Germinal center (tissue), 1 donor: ENCODE data around the gene ESYT3.

ENCODE experiments used
- DNase-seq: peaks from one replicate; pipeline ENCODE4 v3.0.0; 2012; ENCODE audit warnings: mixed read lengths, low spot score

ESYT3 gene, protein sequence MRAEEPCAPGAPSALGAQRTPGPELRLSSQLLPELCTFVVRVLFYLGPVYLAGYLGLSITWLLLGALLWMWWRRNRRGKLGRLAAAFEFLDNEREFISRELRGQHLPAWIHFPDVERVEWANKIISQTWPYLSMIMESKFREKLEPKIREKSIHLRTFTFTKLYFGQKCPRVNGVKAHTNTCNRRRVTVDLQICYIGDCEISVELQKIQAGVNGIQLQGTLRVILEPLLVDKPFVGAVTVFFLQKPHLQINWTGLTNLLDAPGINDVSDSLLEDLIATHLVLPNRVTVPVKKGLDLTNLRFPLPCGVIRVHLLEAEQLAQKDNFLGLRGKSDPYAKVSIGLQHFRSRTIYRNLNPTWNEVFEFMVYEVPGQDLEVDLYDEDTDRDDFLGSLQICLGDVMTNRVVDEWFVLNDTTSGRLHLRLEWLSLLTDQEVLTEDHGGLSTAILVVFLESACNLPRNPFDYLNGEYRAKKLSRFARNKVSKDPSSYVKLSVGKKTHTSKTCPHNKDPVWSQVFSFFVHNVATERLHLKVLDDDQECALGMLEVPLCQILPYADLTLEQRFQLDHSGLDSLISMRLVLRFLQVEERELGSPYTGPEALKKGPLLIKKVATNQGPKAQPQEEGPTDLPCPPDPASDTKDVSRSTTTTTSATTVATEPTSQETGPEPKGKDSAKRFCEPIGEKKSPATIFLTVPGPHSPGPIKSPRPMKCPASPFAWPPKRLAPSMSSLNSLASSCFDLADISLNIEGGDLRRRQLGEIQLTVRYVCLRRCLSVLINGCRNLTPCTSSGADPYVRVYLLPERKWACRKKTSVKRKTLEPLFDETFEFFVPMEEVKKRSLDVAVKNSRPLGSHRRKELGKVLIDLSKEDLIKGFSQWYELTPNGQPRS

DNA sequence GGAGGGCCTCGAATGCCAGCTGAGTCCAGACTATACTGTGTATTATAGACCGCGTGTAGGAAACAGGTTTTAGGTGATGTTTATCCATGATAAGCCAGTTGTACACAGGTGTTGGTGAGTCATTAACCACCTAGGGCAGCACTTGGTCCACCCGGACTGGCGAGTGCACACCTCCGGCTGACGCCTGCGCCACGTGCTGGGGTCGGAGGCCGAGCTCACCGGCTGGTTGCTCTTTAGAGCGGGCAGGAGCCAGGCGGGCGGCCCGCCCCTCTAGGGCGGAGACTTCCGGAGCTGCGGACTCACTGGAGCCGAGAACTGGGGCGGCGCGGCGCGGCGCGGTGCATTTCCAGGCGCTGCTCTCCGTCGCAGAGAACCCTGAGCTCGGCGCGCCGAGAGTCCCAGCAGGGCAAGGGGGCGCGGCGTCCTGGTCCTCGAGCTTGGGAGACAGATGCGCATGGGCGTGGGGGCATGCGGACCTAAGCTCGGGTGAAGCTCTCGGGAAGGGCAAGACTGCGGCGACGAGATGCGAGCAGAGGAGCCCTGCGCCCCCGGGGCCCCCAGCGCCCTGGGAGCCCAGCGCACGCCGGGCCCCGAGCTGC lies at the start of gene ESYT3:
TSS of gene ESYT3 (plus strand) at position 341 of the 599 bp plus-strand sequence. CDS start at position 524, 183 bp downstream.
- DNase-seq: peak; percentile 35

- no peak for DNase-seq
These were observed 49.4 kb upstream of the ESYT3 start for GRCh38 chr3:138384976-138385375.

DNA sequence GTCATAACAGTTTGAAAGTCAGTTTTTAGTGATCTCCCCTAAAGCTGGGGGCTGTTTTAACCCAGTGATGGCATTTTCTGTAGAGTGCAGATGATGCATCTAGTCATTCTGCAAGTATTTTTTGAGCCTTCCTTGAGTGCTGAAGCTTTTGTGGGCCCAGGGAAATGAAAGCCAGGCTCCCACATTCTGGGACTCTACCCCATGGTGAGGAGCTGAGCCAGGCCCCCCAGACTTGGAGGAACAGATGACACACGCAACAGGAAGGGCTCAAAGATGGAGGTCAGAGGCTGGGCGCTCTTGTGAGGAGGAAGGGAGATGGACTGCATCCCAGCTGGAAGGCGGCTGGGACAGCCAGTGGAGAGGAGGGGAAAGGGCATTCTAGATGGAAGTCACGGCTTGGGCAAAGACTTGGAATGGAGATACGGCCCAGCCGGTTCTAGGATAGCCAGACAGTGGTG lies 45.2 kb upstream of the ESYT3 start:
- DNase-seq: no peak

GRCh38 chr3:138389841-138390581 lies 44.4 kb upstream of the ESYT3 start:
- DNase-seq: no peak

DNA sequence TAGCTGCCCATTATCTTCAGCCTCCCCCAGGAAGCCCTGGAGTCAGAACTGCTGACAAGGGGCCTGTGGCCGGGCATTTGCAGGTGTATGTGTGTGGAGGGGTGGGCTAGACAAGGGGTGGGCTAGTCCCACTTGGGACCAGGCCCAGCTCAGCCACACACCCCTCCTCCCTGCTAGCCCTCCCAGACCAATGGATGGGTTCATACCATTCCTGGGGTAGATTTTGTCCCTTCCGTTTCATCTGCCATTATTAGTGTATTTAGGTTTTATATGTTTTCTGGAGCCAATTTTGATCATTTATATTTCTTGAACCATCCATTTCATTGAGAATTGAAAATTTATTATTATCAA lies 43.9 kb upstream of the ESYT3 start:
- no peak for DNase-seq

GRCh38 chr3:138394156-138394555 lies 40.3 kb upstream of the ESYT3 start:
- no peak for DNase-seq

DNA sequence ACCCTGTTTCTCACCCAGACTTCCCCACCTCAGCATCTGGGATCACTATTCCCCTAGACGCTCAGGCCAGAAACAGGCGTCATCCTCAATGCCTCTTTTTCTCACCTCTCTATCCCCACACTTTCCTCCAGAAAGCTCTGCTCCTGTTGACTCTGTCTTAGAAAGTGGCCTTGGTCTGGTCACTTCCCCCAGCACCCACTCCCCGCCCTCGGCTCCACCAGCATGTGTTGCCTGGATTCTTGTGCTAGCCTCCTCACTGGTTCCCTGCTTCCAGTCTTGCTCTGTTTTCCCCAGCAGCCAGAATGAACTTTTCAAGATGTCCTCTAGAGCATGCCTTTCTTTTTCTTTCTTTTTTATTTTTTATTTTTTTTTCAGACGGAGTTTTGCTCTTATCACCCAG lies 39.7 kb upstream of the ESYT3 start:
- no peak for DNase-seq

DNA sequence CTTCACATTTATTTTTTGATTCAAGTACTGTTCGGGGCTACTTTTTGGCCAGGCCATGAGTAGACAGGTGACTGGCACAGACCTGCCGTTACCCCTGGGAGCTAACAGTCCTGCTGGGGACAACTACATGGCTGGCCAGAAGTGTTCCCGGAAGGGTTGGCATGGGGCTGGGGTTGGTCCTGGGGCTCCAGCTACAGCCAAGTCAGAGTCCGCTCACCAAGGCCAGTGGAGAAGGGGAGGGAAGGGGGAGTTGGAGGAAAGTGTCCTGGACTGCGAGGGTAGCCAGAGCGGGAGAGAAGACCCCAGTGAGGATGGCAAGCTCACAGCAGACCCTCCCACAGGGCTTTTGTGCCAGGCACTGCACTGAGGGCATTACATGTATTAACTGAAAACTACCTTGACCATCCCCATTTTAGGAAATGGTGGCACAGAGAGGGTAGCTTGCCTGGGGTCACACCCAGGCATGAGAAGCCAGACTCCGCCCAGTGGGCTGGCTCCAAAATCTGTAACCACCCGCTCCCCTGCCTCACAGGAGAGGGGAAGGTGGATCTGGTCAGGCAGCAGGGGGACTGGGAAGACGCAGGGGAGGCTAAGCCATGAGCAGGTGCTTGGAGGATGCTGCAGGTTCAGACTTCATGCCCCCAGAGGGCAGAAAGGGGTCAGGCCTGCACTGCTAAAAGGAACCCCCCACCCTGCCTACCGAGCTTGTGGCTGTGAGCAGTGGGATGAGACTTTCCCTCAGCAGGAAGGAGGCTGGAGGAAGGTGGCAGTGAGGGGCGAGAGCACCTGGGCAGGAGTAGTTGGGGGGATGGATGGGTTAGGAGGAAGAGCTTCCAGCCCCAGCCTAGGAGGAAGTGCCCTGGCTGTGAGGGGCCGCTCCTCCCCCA lies 38.3 kb upstream of the ESYT3 start:
- DNase-seq: no peak

DNA sequence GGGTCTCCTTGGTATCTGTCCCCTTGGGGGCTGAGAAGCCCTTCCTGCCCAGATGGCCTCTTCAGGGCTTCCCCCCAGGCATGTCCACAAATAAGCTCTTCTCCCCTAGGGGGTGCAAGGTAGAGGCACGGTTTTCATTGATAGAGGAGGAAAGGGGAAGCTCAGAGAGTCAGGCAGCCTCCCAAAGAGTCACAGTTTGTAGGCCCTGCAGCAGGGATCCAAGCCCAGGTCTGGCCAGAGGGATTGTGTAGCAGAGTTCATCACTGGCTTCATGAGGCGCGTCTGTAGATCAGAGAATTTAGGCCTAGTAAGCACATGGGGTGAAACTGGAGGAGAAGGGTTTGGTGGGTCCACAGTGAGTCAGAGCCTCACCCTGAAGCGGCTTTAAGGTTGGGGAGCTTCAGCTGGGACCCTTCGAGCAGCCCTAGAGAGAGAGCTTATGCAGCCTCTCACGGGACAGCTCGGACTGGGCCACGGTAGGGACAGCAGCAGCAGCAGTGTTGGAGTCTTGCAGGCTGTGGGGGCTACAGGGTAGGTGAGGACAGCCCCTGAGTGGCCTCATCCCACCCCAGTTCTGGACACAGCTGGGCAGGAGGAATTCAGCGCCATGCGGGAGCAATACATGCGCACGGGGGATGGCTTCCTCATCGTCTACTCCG lies 37.5 kb upstream of the ESYT3 start:
- no peak for DNase-seq

GRCh38 chr3:138397983-138398382 lies 36.4 kb upstream of the ESYT3 start:
- no peak for DNase-seq

- DNase-seq: no peak
These were observed 35.4 kb upstream of the ESYT3 start for GRCh38 chr3:138398791-138399575.

- DNase-seq: no peak
These were observed 34.6 kb upstream of the ESYT3 start for GRCh38 chr3:138399766-138400165.

DNA sequence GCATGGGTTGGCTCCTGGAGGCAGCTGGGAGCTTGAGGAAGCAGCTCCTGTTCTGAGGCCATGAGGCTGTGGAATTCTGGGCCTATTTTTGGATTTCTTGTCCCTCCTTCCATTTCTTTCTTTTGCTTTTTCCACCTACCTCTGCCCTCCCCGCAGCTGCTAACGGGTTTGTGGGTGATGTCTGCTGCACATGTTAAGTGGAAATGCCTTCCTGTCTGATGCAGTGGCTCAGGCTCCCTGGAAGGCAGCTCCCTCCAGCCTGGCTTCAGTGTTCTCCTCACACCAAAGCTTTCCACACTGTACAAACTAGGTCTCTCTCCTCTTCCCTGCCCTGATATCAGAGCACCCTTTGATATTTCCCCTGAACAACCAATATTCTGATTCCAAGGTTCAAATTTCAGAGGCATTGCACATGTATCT lies 33.8 kb upstream of the ESYT3 start:
- DNase-seq: no peak

GRCh38 chr3:138401834-138402233 lies 32.6 kb upstream of the ESYT3 start:
- no peak for DNase-seq

DNA sequence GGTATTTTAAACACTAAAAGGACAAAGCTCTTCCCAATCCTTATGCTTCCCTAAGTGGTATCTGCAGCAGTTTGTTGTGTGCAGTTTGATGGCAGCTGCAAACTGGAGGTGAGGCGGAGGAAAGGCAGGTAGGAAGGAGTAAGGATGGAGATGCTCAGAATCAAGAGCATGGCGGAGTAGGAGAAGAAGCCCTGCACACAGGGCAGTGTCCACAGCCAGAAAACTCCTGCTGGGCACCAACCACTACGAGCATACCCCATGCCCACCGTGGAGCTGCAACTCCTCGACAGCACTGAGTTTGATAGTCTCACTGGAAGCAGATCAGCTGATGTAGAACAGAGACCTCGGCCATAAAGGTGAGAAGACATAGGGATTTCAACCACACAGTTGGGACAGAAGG lies 30.3 kb upstream of the ESYT3 start:
- DNase-seq: no peak

DNA sequence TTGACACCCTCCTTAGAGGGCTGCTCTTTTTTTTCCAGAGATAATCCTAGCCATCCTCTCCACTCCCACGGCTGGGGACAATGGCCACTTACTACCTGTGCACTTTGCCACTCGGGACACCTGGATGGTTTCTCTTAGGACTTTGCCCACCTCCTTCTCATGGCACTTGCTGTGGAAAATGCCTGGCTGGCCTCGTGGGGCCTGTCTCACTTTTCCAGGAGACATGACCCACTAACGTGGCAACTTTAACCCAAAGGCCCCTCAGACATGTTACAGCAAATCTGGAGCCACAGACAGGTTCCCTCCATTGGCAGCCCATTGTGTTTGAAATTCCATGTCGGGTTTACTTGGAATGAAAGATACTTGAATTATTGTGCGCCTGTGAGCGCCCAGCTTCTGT lies 29.4 kb upstream of the ESYT3 start:
- no peak for DNase-seq

DNA sequence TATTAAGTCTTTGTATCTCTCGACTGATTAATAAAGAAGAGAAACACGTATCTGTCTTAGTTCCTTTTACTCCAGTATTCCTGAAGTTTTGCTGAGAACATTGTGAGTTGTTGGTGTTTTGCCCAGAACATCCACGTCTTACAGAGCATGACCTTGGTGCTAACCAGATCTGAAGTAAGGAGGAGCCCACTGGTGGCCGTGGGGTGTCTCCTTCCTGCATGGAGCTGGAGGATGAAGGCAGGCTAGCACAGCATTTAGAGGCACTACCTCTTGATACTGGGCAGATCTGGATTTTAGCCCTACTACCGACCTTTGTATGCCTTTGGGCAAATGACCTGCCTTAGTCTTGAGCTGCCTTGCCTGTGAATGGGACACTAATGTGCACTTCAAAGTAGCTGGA lies 28.9 kb upstream of the ESYT3 start:
- no peak for DNase-seq

DNA sequence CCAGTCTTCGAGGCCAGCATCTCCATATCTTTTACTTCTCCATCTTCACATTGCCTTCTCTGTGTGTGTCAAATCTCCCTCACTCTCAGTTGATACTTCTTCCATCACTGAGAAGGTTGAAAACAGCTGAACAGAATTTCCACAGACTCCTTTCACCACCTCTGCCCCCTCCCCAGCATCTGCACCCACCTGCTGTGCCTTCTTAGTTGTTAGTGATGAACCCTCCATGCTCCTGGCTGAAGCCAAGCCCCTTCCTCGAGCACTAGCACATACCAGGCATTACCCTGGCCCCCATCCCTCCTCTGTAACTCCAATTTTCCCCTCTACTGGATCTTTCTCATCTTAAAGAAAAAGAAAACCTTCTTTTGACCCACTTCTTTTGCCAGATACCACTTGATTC lies 27.8 kb upstream of the ESYT3 start:
- no peak for DNase-seq

DNA sequence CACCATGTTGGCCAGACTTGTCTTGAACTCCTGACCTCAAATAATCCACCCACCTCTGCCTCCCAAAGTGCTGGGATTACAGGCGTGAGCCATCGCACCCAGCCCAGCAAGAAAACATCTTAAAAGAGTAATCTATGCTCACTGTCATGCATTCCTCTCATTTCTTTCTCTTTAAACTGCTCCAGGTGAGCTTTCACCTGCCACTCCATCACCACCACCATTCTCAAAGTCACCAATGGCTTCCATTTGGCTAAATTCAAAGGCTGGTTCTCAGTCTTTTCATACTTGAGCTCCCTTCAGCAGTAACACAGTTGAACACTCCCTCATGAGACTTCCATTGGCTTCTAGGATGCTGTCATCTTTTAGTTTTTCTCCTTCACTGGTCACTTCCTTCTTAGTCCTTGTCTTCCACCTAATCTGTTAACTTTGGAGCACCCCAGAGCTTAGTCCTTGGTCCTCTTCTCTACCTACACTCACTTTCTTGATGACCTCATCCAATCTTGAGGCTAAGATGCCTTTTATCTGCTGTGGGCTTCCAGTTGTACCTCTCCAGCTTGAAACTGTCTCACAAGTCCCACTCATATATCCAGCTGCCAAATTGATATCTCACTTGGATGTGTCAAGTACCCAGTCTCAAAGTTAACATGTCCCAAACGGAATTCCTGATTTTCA lies 27.0 kb upstream of the ESYT3 start:
- no peak for DNase-seq
